ENCODE data around the gene NTF3. TPM values are rescaled to one million over a fixed set of nuclear protein-coding genes. Genes with fewer than 3 reads are reported as not detected.

The NTF3 gene
- total and polyA plus RNA-seq, 2 of the 8 experiments (the other 6 are each of a cell fraction or from before 2014, with no cell fraction given): 1.4 to 2.3 TPM

GRCh38 chr12:5434647-5435560 is 3.0 kb downstream of the NTF3 start (continued):
- no peak for TF ChIP-seq CREB1 (IDR thresholded peaks at IDR 0.05)
- TF ChIP-seq CHD1 (IDR thresholded peaks at IDR 0.05; ENCODE audit: low read depth, low read length): no peak
- no peak for TF ChIP-seq USF2 (IDR thresholded peaks at IDR 0.05; ENCODE audit: low read length)
- TF ChIP-seq CBX5 (IDR thresholded peaks at IDR 0.05; ENCODE audit: low read depth, low read length): no peak
